ENCODE data around the gene BOK.
A peak's percentile ranks its signal among the peaks of the same experiment; 100 is the strongest.
"Not testable (repeated sequence)": the region's sequence is repeated elsewhere in the genome, so short reads cannot be mapped to it uniquely, and the experiment has no call there.

The BOK gene

GRCh38 chr2:241558532-241559322, at the start of gene BOK:
BOK (plus strand) TSS chr2:241558745; CDS start chr2:241559484, 739 bp downstream.
- DNase-seq, result peak; percentile 60

GRCh38 chr2:241509155-241509784, 49.3 kb upstream of the BOK start:
- DNase-seq, result no peak

- no peak for DNase-seq
Observed at GRCh38 chr2:241511091-241511741, 47.3 kb upstream of the BOK start.

GRCh38 chr2:241514553-241514952, 44.0 kb upstream of the BOK start:
- no peak for DNase-seq

- no peak for DNase-seq
Observed at GRCh38 chr2:241514986-241515737, 43.4 kb upstream of the BOK start.

GRCh38 chr2:241516520-241516965, 42.0 kb upstream of the BOK start:
- DNase-seq, result no peak

- DNase-seq, result no peak
Observed at GRCh38 chr2:241517297-241517696, 41.2 kb upstream of the BOK start.

GRCh38 chr2:241519669-241520068, 38.9 kb upstream of the BOK start:
- DNase-seq, result no peak

- DNase-seq, result no peak
Observed at GRCh38 chr2:241522477-241522876, 36.1 kb upstream of the BOK start.

- not testable (repeated sequence) for DNase-seq
Observed at GRCh38 chr2:241525818-241526780, 32.4 kb upstream of the BOK start.

- DNase-seq, result no peak
Observed at GRCh38 chr2:241530571-241530970, 28.0 kb upstream of the BOK start.

- DNase-seq, result no peak
Observed at GRCh38 chr2:241531161-241531722, 27.3 kb upstream of the BOK start.

GRCh38 chr2:241532168-241532567, 26.4 kb upstream of the BOK start:
- DNase-seq, result no peak

GRCh38 chr2:241532733-241533601, 25.6 kb upstream of the BOK start:
- DNase-seq, result no peak

GRCh38 chr2:241534293-241534692, 24.3 kb upstream of the BOK start:
- no peak for DNase-seq

GRCh38 chr2:241534701-241535375, 23.7 kb upstream of the BOK start:
- no peak for DNase-seq

- DNase-seq, result no peak
Observed at GRCh38 chr2:241535871-241536655, 22.5 kb upstream of the BOK start.

GRCh38 chr2:241538838-241539615, 19.5 kb upstream of the BOK start:
- no peak for DNase-seq

Data from kidney glomerular epithelial cell (primary cell).